Neuronal stem cell (in vitro differentiated cells): ENCODE measurements around the gene SSR1.

Experiments used
- DNase-seq: peaks from one replicate; pipeline ENCODE4 v3.0.0-alpha.2; 2013; ENCODE audit warnings: low spot score
- H2AFZ ChIP-seq: one replicate; pipeline ENCODE4 v1.6.1; 2013; ENCODE audit warnings: mild to moderate bottlenecking, low read length, inconsistent platforms
- H2AK5ac ChIP-seq: 2 replicates; pipeline ENCODE4 v1.6.1; 2013; ENCODE audit warnings: low read depth, mild to moderate bottlenecking, inconsistent platforms, low read length, moderate library complexity, mixed read lengths
- H2BK120ac ChIP-seq: 2 replicates; pipeline ENCODE4 v1.6.1; 2013; ENCODE audit warnings: low read depth, mild to moderate bottlenecking, inconsistent platforms, low read length, moderate library complexity, mixed read lengths
- H2BK12ac ChIP-seq: one replicate; pipeline ENCODE4 v1.6.1; 2013; ENCODE audit warnings: low read length, inconsistent platforms
- H2BK15ac ChIP-seq: 2 replicates; pipeline ENCODE4 v1.6.1; 2013; ENCODE audit warnings: mild to moderate bottlenecking, low read length, inconsistent platforms, mixed read lengths
- H2BK5ac ChIP-seq: one replicate; pipeline ENCODE4 v1.6.1; 2013; ENCODE audit warnings: inconsistent platforms, mild to moderate bottlenecking, low read length, moderate library complexity
- H3K14ac ChIP-seq: one replicate; pipeline ENCODE4 v1.6.1; 2013; ENCODE audit warnings: low read length, inconsistent platforms
- H3K18ac ChIP-seq: 2 replicates; pipeline ENCODE4 v1.6.1; 2013; ENCODE audit warnings: low read length, inconsistent platforms
- H3K23ac ChIP-seq: 2 replicates; pipeline ENCODE4 v1.6.1; 2013; ENCODE audit warnings: low read depth, mild to moderate bottlenecking, mixed read lengths, low read length, inconsistent platforms; ENCODE audit not compliant: poor library complexity
- H3K27ac ChIP-seq: replicated peaks from 3 replicates; pipeline ENCODE4 v1.5.1; 2013; ENCODE audit warnings: low read length, inconsistent platforms
- H3K27me3 ChIP-seq, 3 experiments: 2 replicates each; pipeline ENCODE4 v1.6.1; 2013; ENCODE audit warnings: low read length in 3 of 3, mild to moderate bottlenecking in 2 of 3, inconsistent platforms in 1 of 3, low read depth in 1 of 3, mixed read lengths in 1 of 3, moderate library complexity in 1 of 3; ENCODE audit not compliant: control insufficient read depth in 3 of 3, insufficient read depth in 3 of 3
- H3K36me3 ChIP-seq, 2 donors: replicated peaks in 1 of 2; 2 replicates each; pipeline ENCODE4 v1.6.1; 2013; ENCODE audit warnings: low read length in 2 of 2; ENCODE audit not compliant: control insufficient read depth in 2 of 2, insufficient read depth in 2 of 2
- H3K4ac ChIP-seq: 2 replicates; pipeline ENCODE4 v1.6.1; 2013; ENCODE audit warnings: inconsistent platforms, mild to moderate bottlenecking, low read length, moderate library complexity
- H3K4me1 ChIP-seq, 2 donors: 1 replicate in 1 of 2; 2 replicates in 1 of 2; pipeline ENCODE4 v1.6.1; 2013; ENCODE audit warnings: low read length in 2 of 2, low read depth in 1 of 2; ENCODE audit not compliant: control insufficient read depth in 2 of 2, insufficient read depth in 1 of 2
- H3K4me2 ChIP-seq: one replicate; pipeline ENCODE4 v1.6.1; 2013; ENCODE audit warnings: mild to moderate bottlenecking, low read length, inconsistent platforms; ENCODE audit not compliant: insufficient read depth, poor library complexity, severe bottlenecking
- H3K4me3 ChIP-seq, 2 donors: 2 replicates each; pipeline ENCODE4 v1.5.1; 2013; ENCODE audit warnings: low read length in 2 of 2, mild to moderate bottlenecking in 2 of 2, inconsistent platforms in 1 of 2, moderate library complexity in 1 of 2
- H3K79me1 ChIP-seq: one replicate; pipeline ENCODE4 v1.6.1; 2013; ENCODE audit warnings: low read depth, mild to moderate bottlenecking, inconsistent platforms, low read length, moderate library complexity
- H3K9ac ChIP-seq: one replicate; pipeline ENCODE4 v1.6.1; 2013; ENCODE audit warnings: mild to moderate bottlenecking, low read depth, low read length, inconsistent platforms; ENCODE audit not compliant: poor library complexity
- H3K9me3 ChIP-seq, 2 donors: replicated peaks in 1 of 2; 2 replicates each; pipeline versions ENCODE3 to v1.6.1; 2013; ENCODE audit warnings: low read length in 2 of 2, mild to moderate bottlenecking in 2 of 2, inconsistent platforms in 1 of 2, low read depth in 1 of 2, mixed read lengths in 1 of 2, moderate library complexity in 1 of 2; ENCODE audit not compliant: control insufficient read depth in 2 of 2, insufficient read depth in 1 of 2
- H4K8ac ChIP-seq: one replicate; pipeline ENCODE4 v1.6.1; 2013; ENCODE audit warnings: low read depth, mild to moderate bottlenecking, inconsistent platforms, low read length, moderate library complexity
- H4K91ac ChIP-seq: one replicate; pipeline ENCODE4 v1.6.1; 2013; ENCODE audit warnings: low read length, low read depth, mild to moderate bottlenecking, inconsistent platforms; ENCODE audit not compliant: poor library complexity
- WGBS, 2 donors: extraction: QIAGEN DNeasy Blood & Tissue Kit; methylation state at CpG; one replicate each; pipeline ENCODE4 v1.1.7; 2013; ENCODE audit warnings: missing lambda C conversion rate in 2 of 2, mixed read lengths in 1 of 2; ENCODE audit not compliant: insufficient read length in 2 of 2, insufficient replicate concordance in 1 of 2; ENCODE audit errors: extremely low coverage in 2 of 2; 5-methylcytosine and 5-hydroxymethylcytosine counted together

The SSR1 gene

DNA sequence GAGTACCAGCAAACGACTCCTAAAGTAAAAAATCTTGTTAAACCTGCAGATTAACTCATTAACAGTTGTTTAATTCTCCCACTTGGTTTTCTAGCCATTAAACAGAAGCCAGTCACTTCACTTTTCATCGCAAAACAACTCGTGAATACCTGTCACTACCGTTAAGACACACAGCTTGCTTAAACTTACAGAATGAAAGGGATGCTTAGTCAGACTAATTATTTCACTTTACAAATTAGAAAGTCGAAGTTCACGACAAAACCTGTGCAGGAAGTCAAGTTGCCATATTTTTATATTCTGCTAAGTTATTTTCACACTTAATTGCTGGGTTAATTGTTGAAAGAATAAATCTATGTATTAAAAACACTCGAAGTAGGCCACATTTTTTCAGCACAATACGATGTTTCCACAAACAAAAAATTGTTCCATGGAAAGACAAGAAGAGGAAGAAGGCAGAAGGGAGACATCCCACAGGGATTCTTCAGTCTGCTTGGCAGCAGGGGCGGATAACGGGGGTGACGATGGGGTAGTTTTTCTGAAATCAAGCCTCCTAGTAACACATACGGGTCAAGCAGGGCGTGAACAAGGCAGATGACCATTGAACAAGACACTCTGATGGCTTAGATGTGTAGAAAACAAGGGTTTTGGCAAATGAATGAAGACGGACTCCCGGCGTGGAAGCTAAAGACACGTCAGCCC lies 933 bp downstream of the SSR1 start:
- no CpG with 5 or more reads among the region's 17 CpGs for WGBS, 2 donors
- no peak overlapping the region for H2BK12ac ChIP-seq
- no peak for DNase-seq
- no peak overlapping the region for H2BK120ac ChIP-seq
- no peaks in the 10 kb centered on the region for H3K27me3 ChIP-seq
- peaks cover 0 to 4% of the 10 kb centered on the region in 2 donors for H3K9me3 ChIP-seq
- H3K36me3 ChIP-seq: peaks cover 8 to 33% of the 10 kb centered on the region in 2 donors
- H3K4ac ChIP-seq: no peak overlapping the region
- peak overlapping the region; percentile 99 for H3K27ac ChIP-seq
- H3K23ac ChIP-seq: peak overlapping the region; percentile 95
- peak overlapping the region; percentile 99 for H3K9ac ChIP-seq
- no peak overlapping the region for H4K8ac ChIP-seq
- H3K18ac ChIP-seq: peak overlapping the region; percentile 98
- H2BK15ac ChIP-seq: no peak overlapping the region
- peak overlapping the region; percentile 94 for H2BK5ac ChIP-seq
- peaks cover 5% of the 10 kb centered on the region for H3K79me1 ChIP-seq
- H3K4me2 ChIP-seq: peak overlapping the region; percentile 73
- peak overlapping the region; percentile 60 to 88 for H3K4me3 ChIP-seq
- peaks cover 0 to 5% of the 10 kb centered on the region in 2 donors for H3K4me1 ChIP-seq
- H3K14ac ChIP-seq: no peak overlapping the region
- peak overlapping the region; percentile 97 for H2AK5ac ChIP-seq
- peak overlapping the region; percentile 39 for H4K91ac ChIP-seq
- H2AFZ ChIP-seq: peak overlapping the region; percentile 95

DNA sequence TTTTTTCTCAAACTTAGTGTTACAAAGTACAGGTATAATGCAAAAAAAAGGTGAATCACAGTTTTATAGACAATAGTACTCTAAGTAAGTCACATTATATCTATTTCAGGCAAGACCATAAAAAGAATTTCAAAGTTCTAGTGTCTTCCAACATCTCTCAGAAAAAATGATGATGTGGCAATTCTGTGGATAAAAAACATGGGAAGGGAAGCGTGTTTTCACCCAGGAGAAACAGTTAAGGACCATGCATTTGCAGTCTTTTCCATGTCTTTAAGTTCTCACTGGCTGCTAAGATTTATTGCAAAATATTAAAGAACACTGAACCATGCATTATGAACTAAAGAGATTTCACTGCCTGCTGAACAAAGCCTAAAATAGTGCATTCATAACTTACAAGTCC lies 1.8 kb downstream of the SSR1 start:
- Histone ChIP-seq H2AK5ac (no peak overlapping the region), H3K4me1 (peaks cover 0 to 5% of the 10 kb centered on the region in 2 donors), H3K9me3 (peaks cover 0 to 3% of the 10 kb centered on the region in 2 donors), H3K79me1 (peaks cover 5% of the 10 kb centered on the region), H3K4me2 (no peak overlapping the region), H2BK12ac (no peak overlapping the region), H3K4me3 (peak overlapping the region in 1 of 2 donors; percentile 60), H2BK15ac (no peak overlapping the region), H3K36me3 (peaks cover 10 to 41% of the 10 kb centered on the region in 2 donors), H3K9ac (no peak overlapping the region), H3K27ac (no peak overlapping the region), H3K27me3 (no peaks in the 10 kb centered on the region), H3K18ac (no peak overlapping the region), H4K91ac (no peak overlapping the region), H4K8ac (no peak overlapping the region), H2BK5ac (no peak overlapping the region), H3K14ac (no peak overlapping the region), H2AFZ (no peak overlapping the region), H2BK120ac (no peak overlapping the region), H3K23ac (no peak overlapping the region), H3K4ac (no peak overlapping the region)
- WGBS, 2 donors: no CpG with 5 or more reads among the region's 1 CpG
- no peak for DNase-seq

DNA sequence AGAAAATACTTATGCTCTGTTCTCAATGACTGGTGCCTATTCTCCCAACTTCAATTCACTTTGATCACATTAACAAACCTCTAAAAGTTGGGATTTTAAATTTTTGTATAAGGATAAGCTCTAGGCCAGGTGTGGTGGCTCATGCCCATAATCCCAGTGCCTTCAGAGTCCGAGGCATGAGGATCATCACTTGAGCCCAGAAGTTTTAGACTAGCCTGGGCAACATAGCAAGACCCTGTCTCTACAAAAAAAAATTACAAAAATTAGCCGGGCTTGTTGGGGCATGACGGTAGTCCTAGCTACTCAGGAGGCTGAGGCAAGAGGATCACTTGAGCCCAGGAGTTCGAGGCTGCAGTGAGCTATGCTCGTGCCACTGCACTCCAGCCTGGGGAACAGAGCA lies 3.9 kb downstream of the SSR1 start:
- Histone ChIP-seq H3K4me2 (no peak overlapping the region), H3K36me3 (peaks cover 13 to 62% of the 10 kb centered on the region in 2 donors), H2BK15ac (no peak overlapping the region), H4K91ac (no peak overlapping the region), H3K4me3 (no peak overlapping the region), H3K79me1 (peaks cover 5% of the 10 kb centered on the region), H4K8ac (no peak overlapping the region), H3K18ac (no peak overlapping the region), H2BK5ac (no peak overlapping the region), H3K14ac (no peak overlapping the region), H2AFZ (no peak overlapping the region), H2BK12ac (no peak overlapping the region), H3K9ac (no peak overlapping the region), H3K4ac (no peak overlapping the region), H3K23ac (no peak overlapping the region), H3K27ac (no peak overlapping the region), H3K9me3 (no peaks in the 10 kb centered on the region), H2AK5ac (no peak overlapping the region), H3K4me1 (peaks cover 0 to 5% of the 10 kb centered on the region in 2 donors), H2BK120ac (no peak overlapping the region), H3K27me3 (no peaks in the 10 kb centered on the region)
- no peak for DNase-seq
- no CpG with 5 or more reads among the region's 5 CpGs for WGBS, 2 donors

DNA sequence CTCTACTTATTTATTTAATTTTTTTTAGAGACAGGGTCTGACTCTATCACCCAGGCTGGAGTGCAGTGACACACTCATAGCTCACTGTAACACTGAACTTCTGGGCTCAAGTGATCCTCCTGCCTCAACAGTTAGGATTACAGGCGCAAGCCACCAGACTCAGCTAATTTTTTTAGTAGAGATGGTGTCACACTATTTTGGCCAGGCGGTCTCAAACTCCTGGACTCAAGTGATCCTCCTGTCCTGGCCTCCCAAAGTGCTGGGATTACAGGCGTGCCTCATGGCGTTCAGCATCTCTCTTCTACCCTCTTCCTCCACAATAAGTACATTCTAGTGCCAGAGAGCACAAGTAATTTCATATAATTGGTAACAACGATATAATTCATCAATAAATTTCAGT lies 5.5 kb downstream of the SSR1 start:
- H3K36me3 ChIP-seq: peaks cover 14 to 77% of the 10 kb centered on the region in 2 donors
- no CpG with 5 or more reads among the region's 5 CpGs for WGBS, 2 donors
- H3K18ac ChIP-seq: no peak overlapping the region

More for the DNA sequence above, 5.5 kb downstream of the SSR1 start:
- no peak overlapping the region for H2BK5ac ChIP-seq
- no peak overlapping the region for H3K4me2 ChIP-seq
- no peak overlapping the region for H3K14ac ChIP-seq
- H3K23ac ChIP-seq: no peak overlapping the region
- H4K8ac ChIP-seq: no peak overlapping the region
- H3K9me3 ChIP-seq: no peaks in the 10 kb centered on the region
- no peak overlapping the region for H3K9ac ChIP-seq
- no peak overlapping the region for H3K4me3 ChIP-seq
- H2BK12ac ChIP-seq: no peak overlapping the region
- H3K4ac ChIP-seq: no peak overlapping the region
- H3K4me1 ChIP-seq: peaks cover 0 to 5% of the 10 kb centered on the region in 2 donors
- no peak overlapping the region for H4K91ac ChIP-seq
- no peak overlapping the region for H2BK15ac ChIP-seq
- DNase-seq: no peak
- H2AK5ac ChIP-seq: no peak overlapping the region
- no peaks in the 10 kb centered on the region for H3K27me3 ChIP-seq
- H3K27ac ChIP-seq: no peak overlapping the region
- H3K79me1 ChIP-seq: peaks cover 2% of the 10 kb centered on the region
- H2BK120ac ChIP-seq: no peak overlapping the region
- H2AFZ ChIP-seq: no peak overlapping the region
